GM23338 (cell line): ENCODE data around the gene SRM.

Experiments
- CREB1 ChIP-seq: fragments of 250-450 bp; sonication (Bioruptor Pico); IDR thresholded peaks from 2 replicates; pipeline ENCODE4 v1.5.0; 2020; ENCODE audit warnings: low read depth, mild to moderate bottlenecking, moderate library complexity
- EZH2 ChIP-seq: fragments of 200-600 bp; sonication (generic); IDR thresholded peaks from one replicate; pipeline ENCODE4 v1.8.0; 2017; ENCODE audit warnings: antibody characterized with exemption, mild to moderate bottlenecking, low read depth; ENCODE audit not compliant: unreplicated experiment
- EZH2phosphoT487 ChIP-seq: fragments of 200-600 bp; sonication (generic); IDR thresholded peaks from one replicate; pipeline ENCODE4 v1.8.1; 2018; ENCODE audit warnings: antibody characterized with exemption; ENCODE audit not compliant: unreplicated experiment
- JUNB ChIP-seq: IDR thresholded peaks from one replicate; pipeline ENCODE4 v1.6.1; 2016; ENCODE audit warnings: antibody characterized with exemption; ENCODE audit not compliant: unreplicated experiment
- NANOG ChIP-seq: IDR thresholded peaks from 2 replicates; pipeline ENCODE4 v1.6.1; 2016; ENCODE audit warnings: antibody characterized with exemption, borderline replicate concordance
- POLR2AphosphoS5 ChIP-seq: IDR thresholded peaks from 2 replicates; pipeline ENCODE4 v1.6.1; 2016; ENCODE audit warnings: antibody characterized with exemption, low read depth
- REST ChIP-seq: IDR thresholded peaks from one replicate; pipeline ENCODE4 v1.6.1; 2018; ENCODE audit warnings: antibody characterized with exemption; ENCODE audit not compliant: unreplicated experiment
- STAT1 ChIP-seq: IDR thresholded peaks from one replicate; pipeline ENCODE4 v1.6.1; 2016; ENCODE audit warnings: antibody characterized with exemption; ENCODE audit not compliant: unreplicated experiment
- ZNF114 ChIP-seq: fragments of 250-450 bp; sonication (Bioruptor Pico); IDR thresholded peaks from 2 replicates; pipeline ENCODE4 v1.5.0; 2020; ENCODE audit warnings: mild to moderate bottlenecking, moderate library complexity
- ZNF331 ChIP-seq: fragments of 250-450 bp; sonication (Bioruptor Pico); IDR thresholded peaks from 2 replicates; pipeline ENCODE4 v1.5.0; 2020; ENCODE audit warnings: low read depth, mild to moderate bottlenecking, moderate library complexity
- TF ChIP-seq, protein P1 (sequence below), 2 experiments: fragments of 200-600 bp in 1 of 2; sonication (generic) in 1 of 2; conservative IDR thresholded peaks; 2 replicates each; pipeline versions ENCODE4 v1.5.1 to v1.6.1; 2016 to 2017; ENCODE audit warnings: antibody characterized with exemption in 2 of 2, low read depth in 2 of 2, mild to moderate bottlenecking in 2 of 2, moderate library complexity in 1 of 2
- TF ChIP-seq, protein P2 (sequence below): IDR thresholded peaks from 2 replicates; pipeline ENCODE4 v1.6.1; 2016; ENCODE audit warnings: antibody characterized with exemption
- TF ChIP-seq, protein P3 (sequence below): fragments of 250-450 bp; sonication (Bioruptor Pico); IDR thresholded peaks from 2 replicates; pipeline ENCODE4 v1.5.0; 2020; ENCODE audit warnings: mild to moderate bottlenecking, moderate library complexity

GRCh38 chr1:11059968-11060830 lies at the start of gene SRM:
- TF ChIP-seq, protein P1, sequence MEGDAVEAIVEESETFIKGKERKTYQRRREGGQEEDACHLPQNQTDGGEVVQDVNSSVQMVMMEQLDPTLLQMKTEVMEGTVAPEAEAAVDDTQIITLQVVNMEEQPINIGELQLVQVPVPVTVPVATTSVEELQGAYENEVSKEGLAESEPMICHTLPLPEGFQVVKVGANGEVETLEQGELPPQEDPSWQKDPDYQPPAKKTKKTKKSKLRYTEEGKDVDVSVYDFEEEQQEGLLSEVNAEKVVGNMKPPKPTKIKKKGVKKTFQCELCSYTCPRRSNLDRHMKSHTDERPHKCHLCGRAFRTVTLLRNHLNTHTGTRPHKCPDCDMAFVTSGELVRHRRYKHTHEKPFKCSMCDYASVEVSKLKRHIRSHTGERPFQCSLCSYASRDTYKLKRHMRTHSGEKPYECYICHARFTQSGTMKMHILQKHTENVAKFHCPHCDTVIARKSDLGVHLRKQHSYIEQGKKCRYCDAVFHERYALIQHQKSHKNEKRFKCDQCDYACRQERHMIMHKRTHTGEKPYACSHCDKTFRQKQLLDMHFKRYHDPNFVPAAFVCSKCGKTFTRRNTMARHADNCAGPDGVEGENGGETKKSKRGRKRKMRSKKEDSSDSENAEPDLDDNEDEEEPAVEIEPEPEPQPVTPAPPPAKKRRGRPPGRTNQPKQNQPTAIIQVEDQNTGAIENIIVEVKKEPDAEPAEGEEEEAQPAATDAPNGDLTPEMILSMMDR (conservative IDR thresholded peaks at IDR 0.05; ENCODE audit: low read depth in 2 of 2), result no peak
- TF ChIP-seq EZH2 (no peak), POLR2AphosphoS5 (peak; percentile 69; the same call in 1 of the 2 replicates), REST (no peak), EZH2phosphoT487 (no peak), STAT1 (no peak), ZNF331 (CRISPR knock-in tag) (no peak), CREB1 (CRISPR knock-in tag) (peak; percentile 51; the same call in 1 of the 2 replicates), JUNB (no peak), NANOG (no peak), ZNF114 (CRISPR knock-in tag) (no peak)
- TF ChIP-seq, protein P2, sequence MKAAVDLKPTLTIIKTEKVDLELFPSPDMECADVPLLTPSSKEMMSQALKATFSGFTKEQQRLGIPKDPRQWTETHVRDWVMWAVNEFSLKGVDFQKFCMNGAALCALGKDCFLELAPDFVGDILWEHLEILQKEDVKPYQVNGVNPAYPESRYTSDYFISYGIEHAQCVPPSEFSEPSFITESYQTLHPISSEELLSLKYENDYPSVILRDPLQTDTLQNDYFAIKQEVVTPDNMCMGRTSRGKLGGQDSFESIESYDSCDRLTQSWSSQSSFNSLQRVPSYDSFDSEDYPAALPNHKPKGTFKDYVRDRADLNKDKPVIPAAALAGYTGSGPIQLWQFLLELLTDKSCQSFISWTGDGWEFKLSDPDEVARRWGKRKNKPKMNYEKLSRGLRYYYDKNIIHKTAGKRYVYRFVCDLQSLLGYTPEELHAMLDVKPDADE, result no peak
- TF ChIP-seq, protein P3, sequence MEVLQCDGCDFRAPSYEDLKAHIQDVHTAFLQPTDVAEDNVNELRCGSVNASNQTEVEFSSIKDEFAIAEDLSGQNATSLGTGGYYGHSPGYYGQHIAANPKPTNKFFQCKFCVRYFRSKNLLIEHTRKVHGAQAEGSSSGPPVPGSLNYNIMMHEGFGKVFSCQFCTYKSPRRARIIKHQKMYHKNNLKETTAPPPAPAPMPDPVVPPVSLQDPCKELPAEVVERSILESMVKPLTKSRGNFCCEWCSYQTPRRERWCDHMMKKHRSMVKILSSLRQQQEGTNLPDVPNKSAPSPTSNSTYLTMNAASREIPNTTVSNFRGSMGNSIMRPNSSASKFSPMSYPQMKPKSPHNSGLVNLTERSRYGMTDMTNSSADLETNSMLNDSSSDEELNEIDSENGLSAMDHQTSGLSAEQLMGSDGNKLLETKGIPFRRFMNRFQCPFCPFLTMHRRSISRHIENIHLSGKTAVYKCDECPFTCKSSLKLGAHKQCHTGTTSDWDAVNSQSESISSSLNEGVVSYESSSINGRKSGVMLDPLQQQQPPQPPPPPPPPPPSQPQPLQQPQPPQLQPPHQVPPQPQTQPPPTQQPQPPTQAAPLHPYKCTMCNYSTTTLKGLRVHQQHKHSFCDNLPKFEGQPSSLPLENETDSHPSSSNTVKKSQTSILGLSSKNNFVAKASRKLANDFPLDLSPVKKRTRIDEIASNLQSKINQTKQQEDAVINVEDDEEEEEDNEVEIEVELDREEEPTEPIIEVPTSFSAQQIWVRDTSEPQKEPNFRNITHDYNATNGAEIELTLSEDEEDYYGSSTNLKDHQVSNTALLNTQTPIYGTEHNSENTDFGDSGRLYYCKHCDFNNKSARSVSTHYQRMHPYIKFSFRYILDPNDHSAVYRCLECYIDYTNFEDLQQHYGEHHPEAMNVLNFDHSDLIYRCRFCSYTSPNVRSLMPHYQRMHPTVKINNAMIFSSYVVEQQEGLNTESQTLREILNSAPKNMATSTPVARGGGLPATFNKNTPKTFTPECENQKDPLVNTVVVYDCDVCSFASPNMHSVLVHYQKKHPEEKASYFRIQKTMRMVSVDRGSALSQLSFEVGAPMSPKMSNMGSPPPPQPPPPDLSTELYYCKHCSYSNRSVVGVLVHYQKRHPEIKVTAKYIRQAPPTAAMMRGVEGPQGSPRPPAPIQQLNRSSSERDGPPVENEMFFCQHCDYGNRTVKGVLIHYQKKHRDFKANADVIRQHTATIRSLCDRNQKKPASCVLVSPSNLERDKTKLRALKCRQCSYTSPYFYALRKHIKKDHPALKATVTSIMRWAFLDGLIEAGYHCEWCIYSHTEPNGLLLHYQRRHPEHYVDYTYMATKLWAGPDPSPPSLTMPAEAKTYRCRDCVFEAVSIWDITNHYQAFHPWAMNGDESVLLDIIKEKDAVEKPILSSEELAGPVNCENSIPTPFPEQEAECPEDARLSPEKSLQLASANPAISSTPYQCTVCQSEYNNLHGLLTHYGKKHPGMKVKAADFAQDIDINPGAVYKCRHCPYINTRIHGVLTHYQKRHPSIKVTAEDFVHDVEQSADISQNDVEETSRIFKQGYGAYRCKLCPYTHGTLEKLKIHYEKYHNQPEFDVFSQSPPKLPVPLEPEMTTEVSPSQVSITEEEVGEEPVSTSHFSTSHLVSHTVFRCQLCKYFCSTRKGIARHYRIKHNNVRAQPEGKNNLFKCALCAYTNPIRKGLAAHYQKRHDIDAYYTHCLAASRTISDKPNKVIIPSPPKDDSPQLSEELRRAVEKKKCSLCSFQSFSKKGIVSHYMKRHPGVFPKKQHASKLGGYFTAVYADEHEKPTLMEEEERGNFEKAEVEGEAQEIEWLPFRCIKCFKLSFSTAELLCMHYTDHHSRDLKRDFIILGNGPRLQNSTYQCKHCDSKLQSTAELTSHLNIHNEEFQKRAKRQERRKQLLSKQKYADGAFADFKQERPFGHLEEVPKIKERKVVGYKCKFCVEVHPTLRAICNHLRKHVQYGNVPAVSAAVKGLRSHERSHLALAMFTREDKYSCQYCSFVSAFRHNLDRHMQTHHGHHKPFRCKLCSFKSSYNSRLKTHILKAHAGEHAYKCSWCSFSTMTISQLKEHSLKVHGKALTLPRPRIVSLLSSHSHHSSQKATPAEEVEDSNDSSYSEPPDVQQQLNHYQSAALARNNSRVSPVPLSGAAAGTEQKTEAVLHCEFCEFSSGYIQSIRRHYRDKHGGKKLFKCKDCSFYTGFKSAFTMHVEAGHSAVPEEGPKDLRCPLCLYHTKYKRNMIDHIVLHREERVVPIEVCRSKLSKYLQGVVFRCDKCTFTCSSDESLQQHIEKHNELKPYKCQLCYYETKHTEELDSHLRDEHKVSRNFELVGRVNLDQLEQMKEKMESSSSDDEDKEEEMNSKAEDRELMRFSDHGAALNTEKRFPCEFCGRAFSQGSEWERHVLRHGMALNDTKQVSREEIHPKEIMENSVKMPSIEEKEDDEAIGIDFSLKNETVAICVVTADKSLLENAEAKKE (CRISPR knock-in tag), result no peak
